ENCODE measurements around the gene PIEZO2. TPM values are rescaled to one million over a fixed set of nuclear protein-coding genes. Genes with fewer than 3 reads are reported as not detected.

PIEZO2 gene
- total RNA-seq, 1 experiment from 2014 or later, result 5.5 TPM

- no peaks in the 10 kb centered on the region for H3K27me3 ChIP-seq (replicated peaks; ENCODE audit: insufficient read depth, low read depth, low read length, poor library complexity)
- H3K4me1 ChIP-seq (ENCODE audit: insufficient read depth, low read length, poor library complexity, severe bottlenecking), result no peaks in the 10 kb centered on the region
- TF ChIP-seq EZH2 (IDR thresholded peaks at IDR 0.05; ENCODE audit: borderline replicate concordance, low read depth, low read length, poor library complexity, severe bottlenecking) (no peak), CTCF (conservative IDR thresholded peaks at IDR 0.05; ENCODE audit: low read depth, low read length) (no peak)
- H3K27ac ChIP-seq (ENCODE audit: low read depth, low read length, poor library complexity, severe bottlenecking), result no peak overlapping the region
- no TSS peak for BruUV-seq (replicated peaks)
- no peaks in the 10 kb centered on the region for H3K9me3 ChIP-seq (ENCODE audit: low read depth, low read length, poor library complexity, severe bottlenecking)
- intact Hi-C loops (cut with micrococcal nuclease; ENCODE audit: unreplicated experiment), result no loop called here
- POLR2A ChIA-PET (ENCODE audit: low non-redundant PET), result no interaction called here
- no peaks in the 10 kb centered on the region for H3K36me3 ChIP-seq (ENCODE audit: insufficient read depth, low read length, poor library complexity, severe bottlenecking)
- H3K4me3 ChIP-seq (ENCODE audit: low read depth, low read length, poor library complexity, severe bottlenecking), result no peak overlapping the region
- CTCF ChIA-PET, result no interaction called here
- no peak for DNase-seq (ENCODE audit: low spot score)
These were observed 305.8 kb downstream of the PIEZO2 start for GRCh38 chr18:10843565-10843964.

- BruUV-seq (replicated peaks), result no TSS peak
- ChIA-PET CTCF (no interaction called here), POLR2A (ENCODE audit: low non-redundant PET) (interaction anchor here (0.5 kb wide), 1 partner anchor 367 kb away, joined by 3 read pairs; no protein-coding TSS in a partner anchor)
- no peaks in the 10 kb centered on the region for H3K9me3 ChIP-seq (ENCODE audit: low read depth, low read length, poor library complexity, severe bottlenecking)
- no peak for DNase-seq (ENCODE audit: low spot score)
- H3K36me3 ChIP-seq (ENCODE audit: insufficient read depth, low read length, poor library complexity, severe bottlenecking), result no peaks in the 10 kb centered on the region
- no peak overlapping the region for H3K4me3 ChIP-seq (ENCODE audit: low read depth, low read length, poor library complexity, severe bottlenecking)
- H3K27me3 ChIP-seq (replicated peaks; ENCODE audit: insufficient read depth, low read depth, low read length, poor library complexity), result no peaks in the 10 kb centered on the region
- no peak overlapping the region for H3K27ac ChIP-seq (ENCODE audit: low read depth, low read length, poor library complexity, severe bottlenecking)
- no peak for TF ChIP-seq CTCF (conservative IDR thresholded peaks at IDR 0.05; ENCODE audit: low read depth, low read length)
- TF ChIP-seq EZH2 (IDR thresholded peaks at IDR 0.05; ENCODE audit: borderline replicate concordance, low read depth, low read length, poor library complexity, severe bottlenecking), result no peak
- H3K4me1 ChIP-seq (ENCODE audit: insufficient read depth, low read length, poor library complexity, severe bottlenecking), result no peaks in the 10 kb centered on the region
- intact Hi-C loops (cut with micrococcal nuclease; ENCODE audit: unreplicated experiment), result no loop called here
These were observed 306.5 kb downstream of the PIEZO2 start for GRCh38 chr18:10842861-10843260.

- intact Hi-C loops (cut with micrococcal nuclease; ENCODE audit: unreplicated experiment), result no loop called here
- Histone ChIP-seq H3K4me1 (ENCODE audit: insufficient read depth, low read length, poor library complexity, severe bottlenecking) (no peaks in the 10 kb centered on the region), H3K36me3 (ENCODE audit: insufficient read depth, low read length, poor library complexity, severe bottlenecking) (no peaks in the 10 kb centered on the region), H3K4me3 (ENCODE audit: low read depth, low read length, poor library complexity, severe bottlenecking) (no peak overlapping the region), H3K9me3 (ENCODE audit: low read depth, low read length, poor library complexity, severe bottlenecking) (no peaks in the 10 kb centered on the region), H3K27me3 (replicated peaks; ENCODE audit: insufficient read depth, low read depth, low read length, poor library complexity) (no peaks in the 10 kb centered on the region), H3K27ac (ENCODE audit: low read depth, low read length, poor library complexity, severe bottlenecking) (no peak overlapping the region)
- TF ChIP-seq CTCF (conservative IDR thresholded peaks at IDR 0.05; ENCODE audit: low read depth, low read length), result no peak
- no peak for TF ChIP-seq EZH2 (IDR thresholded peaks at IDR 0.05; ENCODE audit: borderline replicate concordance, low read depth, low read length, poor library complexity, severe bottlenecking)
- no peak for DNase-seq (ENCODE audit: low spot score)
- POLR2A ChIA-PET (ENCODE audit: low non-redundant PET), result no interaction called here
- no TSS peak for BruUV-seq (replicated peaks)
- CTCF ChIA-PET, result no interaction called here
These were observed 307.0 kb downstream of the PIEZO2 start for GRCh38 chr18:10842371-10842770.
